H1 (cell line): Measurements from ENCODE around the gene UMPS. TPM values are rescaled to one million over a fixed set of nuclear protein-coding genes. Genes with fewer than 3 reads are reported as not detected.

Experiments used
- CTCF ChIA-PET: fragments of 300-600 bp; sonication (Branson Sonifier 250); formaldehyde crosslinking; loops from one replicate; lab custom pipeline; 2021; ENCODE audit not compliant: partially characterized antibody; lab: Charles Lee
- POLR2A ChIA-PET: fragments of 300-600 bp; sonication (Branson Sonifier 250); formaldehyde crosslinking; loops from one replicate; lab custom pipeline; 2021; ENCODE audit warnings: inconsistent platforms; ENCODE audit not compliant: partially characterized antibody; lab: Charles Lee
- DNase-seq, 2 experiments: peaks; one replicate each; pipeline versions ENCODE4 v3.0.0 to v3.0.0-alpha.2; 2010 to 2022; ENCODE audit warnings: low spot score in 2 of 2, low read depth in 1 of 2, mixed read lengths in 1 of 2
- FAIRE-seq: peaks from 2 replicates; lab custom pipeline; 2011; peaks lifted over from hg19 to GRCh38; lab: Jason Lieb, UNC
- H2AFZ ChIP-seq: 2 replicates; pipeline ENCODE4 v1.8.1; 2012; ENCODE audit warnings: low read length, inconsistent platforms
- H2AK5ac ChIP-seq: 2 replicates; pipeline ENCODE4 v1.6.1; 2013; ENCODE audit warnings: low read depth, low read length
- H2BK120ac ChIP-seq: replicated peaks from 2 replicates; pipeline ENCODE3; 2013; ENCODE audit warnings: low read depth, low read length, inconsistent platforms
- H2BK12ac ChIP-seq: 2 replicates; pipeline ENCODE4 v1.6.1; 2013; ENCODE audit warnings: low read depth, low read length
- H2BK15ac ChIP-seq: 2 replicates; pipeline ENCODE4 v1.6.1; 2013; ENCODE audit warnings: low read length
- H2BK20ac ChIP-seq: 2 replicates; pipeline ENCODE4 v1.6.1; 2013; ENCODE audit warnings: low read length
- H2BK5ac ChIP-seq: 2 replicates; pipeline ENCODE4 v1.6.1; 2013; ENCODE audit warnings: low read depth, low read length
- H3K14ac ChIP-seq: 2 replicates; pipeline ENCODE4 v1.6.1; 2013; ENCODE audit warnings: inconsistent platforms; ENCODE audit not compliant: insufficient read length
- H3K18ac ChIP-seq: 2 replicates; pipeline ENCODE4 v1.6.1; 2013; ENCODE audit warnings: low read length; ENCODE audit errors: extremely low read depth
- H3K23ac ChIP-seq: 2 replicates; pipeline ENCODE4 v1.6.1; 2013; ENCODE audit warnings: inconsistent platforms; ENCODE audit not compliant: insufficient read length
- H3K23me2 ChIP-seq: 2 replicates; pipeline ENCODE4 v1.6.1; 2013; ENCODE audit warnings: low read depth, low read length
- H3K27ac ChIP-seq: 2 replicates; pipeline ENCODE4 v1.6.1; 2011; ENCODE audit warnings: low read depth, low read length, inconsistent platforms
- H3K27me3 ChIP-seq, 4 experiments: replicated peaks in 1 of 4; 1 replicate in 1 of 4; 2 replicates in 3 of 4; pipeline versions ENCODE4 v1.6.1 to v1.8.1; 2011 to 2013; ENCODE audit warnings: low read length in 3 of 4, mild to moderate bottlenecking in 3 of 4, inconsistent platforms in 2 of 4, mixed read lengths in 2 of 4, moderate library complexity in 1 of 4; ENCODE audit not compliant: control insufficient read depth in 3 of 4, insufficient read depth in 3 of 4; ENCODE audit errors: extremely low read depth in 1 of 4
- H3K36me3 ChIP-seq, 4 experiments: 2 replicates each; pipeline versions ENCODE4 v1.6.1 to v1.8.1; 2011 to 2013; ENCODE audit warnings: mild to moderate bottlenecking in 4 of 4, low read length in 3 of 4, moderate library complexity in 2 of 4, control low read depth in 1 of 4, inconsistent platforms in 1 of 4; ENCODE audit not compliant: insufficient read depth in 4 of 4, control insufficient read depth in 2 of 4
- H3K4ac ChIP-seq: replicated peaks from 2 replicates; pipeline ENCODE3; 2013; ENCODE audit warnings: low read length, low read depth, mixed read lengths, inconsistent platforms; ENCODE audit not compliant: insufficient read length
- H3K4me1 ChIP-seq, 4 experiments: replicated peaks in 1 of 4; 1 replicate in 1 of 4; 2 replicates in 3 of 4; pipeline versions ENCODE4 v1.6.1 to v1.8.1; 2011 to 2013; ENCODE audit warnings: low read length in 3 of 4, inconsistent platforms in 2 of 4, mixed read lengths in 1 of 4; ENCODE audit not compliant: insufficient read depth in 4 of 4, control insufficient read depth in 3 of 4
- H3K4me2 ChIP-seq, 2 experiments: 2 replicates each; pipeline versions ENCODE4 v1.6.1 to v1.8.1; 2011 to 2013; ENCODE audit warnings: low read depth in 2 of 2, low read length in 2 of 2, control low read depth in 1 of 2, inconsistent platforms in 1 of 2, mild to moderate bottlenecking in 1 of 2; ENCODE audit not compliant: insufficient read depth in 1 of 2
- H3K4me3 ChIP-seq, 4 experiments: fragments of 200-600, 300-600 bp in 1 of 4; sonication (generic), shearing (Covaris generic), sonication (Bioruptor Twin) in 1 of 4; 2 replicates each; pipeline versions ENCODE4 v1.5.1 to v1.8.1; 2011 to 2016; ENCODE audit warnings: low read length in 4 of 4, low read depth in 3 of 4, control low read depth in 2 of 4, inconsistent platforms in 2 of 4, mild to moderate bottlenecking in 2 of 4, mixed read lengths in 1 of 4, moderate library complexity in 1 of 4; ENCODE audit not compliant: insufficient read depth in 2 of 4; ENCODE audit errors: extremely low read depth in 1 of 4
- H3K56ac ChIP-seq: replicated peaks from 2 replicates; pipeline ENCODE3; 2013; ENCODE audit warnings: low read depth, mild to moderate bottlenecking, mixed read lengths, low read length, inconsistent platforms; ENCODE audit not compliant: insufficient read length
- H3K79me1 ChIP-seq: 2 replicates; pipeline ENCODE4 v1.6.1; 2013; ENCODE audit warnings: low read depth, low read length, control low read depth
- H3K79me2 ChIP-seq, 2 experiments: 2 replicates each; pipeline versions ENCODE4 v1.6.1 to v1.8.1; 2012 to 2013; ENCODE audit warnings: low read length in 2 of 2, mild to moderate bottlenecking in 2 of 2, inconsistent platforms in 1 of 2; ENCODE audit not compliant: insufficient read depth in 2 of 2, control insufficient read depth in 1 of 2
- H3K9ac ChIP-seq, 4 experiments: replicated peaks in 1 of 4; 1 replicate in 1 of 4; 2 replicates in 3 of 4; pipeline versions ENCODE4 v1.6.1 to v1.8.1; 2011 to 2013; ENCODE audit warnings: low read depth in 3 of 4, low read length in 3 of 4, control low read depth in 2 of 4, mild to moderate bottlenecking in 2 of 4, moderate library complexity in 2 of 4, inconsistent platforms in 1 of 4; ENCODE audit errors: extremely low read depth in 1 of 4
- H3K9me3 ChIP-seq, 2 experiments: 2 replicates each; pipeline versions ENCODE4 v1.6.1 to v1.8.1; 2012 to 2013; ENCODE audit warnings: mild to moderate bottlenecking in 2 of 2, moderate library complexity in 2 of 2, control low read depth in 1 of 2, inconsistent platforms in 1 of 2, low read depth in 1 of 2, low read length in 1 of 2, mixed read lengths in 1 of 2; ENCODE audit not compliant: insufficient read depth in 2 of 2
- H4K20me1 ChIP-seq, 2 experiments: replicated peaks in 1 of 2; 2 replicates each; pipeline versions ENCODE3 to v1.8.1; 2011 to 2013; ENCODE audit warnings: inconsistent platforms in 2 of 2, low read length in 2 of 2, mild to moderate bottlenecking in 1 of 2; ENCODE audit not compliant: insufficient read depth in 2 of 2, control insufficient read depth in 1 of 2
- H4K5ac ChIP-seq: 2 replicates; pipeline ENCODE4 v1.6.1; 2013; ENCODE audit warnings: low read length, low read depth, mixed read lengths, inconsistent platforms; ENCODE audit not compliant: insufficient read length
- H4K8ac ChIP-seq: 2 replicates; pipeline ENCODE4 v1.8.0; 2013; ENCODE audit warnings: mild to moderate bottlenecking, moderate library complexity, low read length, inconsistent platforms; ENCODE audit not compliant: insufficient read depth; ENCODE audit errors: extremely low read depth
- H4K91ac ChIP-seq: replicated peaks from 2 replicates; pipeline ENCODE3; 2013; ENCODE audit warnings: low read length, mixed read lengths, inconsistent platforms; ENCODE audit not compliant: insufficient read length
- BACH1 ChIP-seq: IDR thresholded peaks from 2 replicates; pipeline ENCODE4 v1.6.1; 2012; ENCODE audit warnings: low read length, improper control_type of control experiment
- CBX8 ChIP-seq: fragments of 300-800, 300-1000 bp; sonication (generic); IDR thresholded peaks from 2 replicates; pipeline ENCODE4 v1.7.1; 2016; ENCODE audit warnings: low read depth, low read length, borderline replicate concordance
- CHD1 ChIP-seq: IDR thresholded peaks from 2 replicates; pipeline ENCODE4 v1.6.1; 2012; ENCODE audit warnings: low read depth, low read length, improper control_type of control experiment
- EZH2 ChIP-seq: fragments of 200-600 bp; sonication (generic); IDR thresholded peaks from 2 replicates; pipeline ENCODE4 v1.7.1; 2012; ENCODE audit warnings: low read depth, mild to moderate bottlenecking, moderate library complexity, low read length, inconsistent platforms; ENCODE audit not compliant: severe bottlenecking
- SIX5 ChIP-seq: IDR thresholded peaks from 2 replicates; pipeline ENCODE4 v1.6.1; 2011; ENCODE audit warnings: mild to moderate bottlenecking, low read depth, low read length
- SRF ChIP-seq: IDR thresholded peaks from 2 replicates; pipeline ENCODE4 v1.6.1; 2011; ENCODE audit warnings: mild to moderate bottlenecking, low read depth, low read length, moderate library complexity
- SUZ12 ChIP-seq: fragments of 200-600 bp; sonication (generic); IDR thresholded peaks from 2 replicates; pipeline ENCODE4 v1.6.1; 2012; ENCODE audit warnings: mild to moderate bottlenecking, inconsistent platforms, low read length, moderate library complexity, mixed read lengths
- TCF12 ChIP-seq: IDR thresholded peaks from 2 replicates; pipeline ENCODE4 v1.6.1; 2011; ENCODE audit warnings: low read depth, mild to moderate bottlenecking, low read length
- WGBS, 2 experiments: shearing (Covaris generic) in 1 of 2; methylation state at CpG; one replicate each; pipeline versions ENCODE4 v1.1.6 to v1.1.7; 2013 to 2015; ENCODE audit warnings: low lambda C conversion rate in 2 of 2, mixed read lengths in 2 of 2, inconsistent platforms in 1 of 2, low coverage in 1 of 2, missing lambda C conversion rate in 1 of 2; ENCODE audit not compliant: insufficient replicate concordance in 2 of 2, insufficient coverage in 1 of 2, insufficient read length in 1 of 2; ENCODE audit errors: extremely low coverage in 1 of 2, missing lambda C conversion rate in 1 of 2; 5-methylcytosine and 5-hydroxymethylcytosine counted together
- polyA plus RNA-seq, 7 experiments: library from polyadenylated mRNA; depleted of rRNA in 3 of 7; stranded (reverse) in 5 of 7; unstranded in 2 of 7; fragments of >200 nt in 5 of 7; fragments of 200-250 nt in 2 of 7; gene quantifications; 1 replicate in 5 of 7; 2 replicates in 1 of 7; 4 replicates in 1 of 7; pipeline versions ENCODE4 v1.2.1 to v1.2.3, GENCODE V29; 2011 to 2013; ENCODE audit warnings: missing spikeins in 2 of 7, mixed read lengths in 2 of 7
- total RNA-seq: library from RNA; stranded (reverse); fragmentation: NEBNext Ultra II Directional; extraction: Animal tissue kit (Norgen Biotek cat#: 25700); gene quantifications from 2 replicates; pipeline ENCODE4 v1.2.1, GENCODE V29; 2021

Gene UMPS
- total and polyA plus RNA-seq, 2 of the 8 experiments (the other 6 are each of a cell fraction or from before 2014, with no cell fraction given) = 32.8 to 59.0 TPM

DNA sequence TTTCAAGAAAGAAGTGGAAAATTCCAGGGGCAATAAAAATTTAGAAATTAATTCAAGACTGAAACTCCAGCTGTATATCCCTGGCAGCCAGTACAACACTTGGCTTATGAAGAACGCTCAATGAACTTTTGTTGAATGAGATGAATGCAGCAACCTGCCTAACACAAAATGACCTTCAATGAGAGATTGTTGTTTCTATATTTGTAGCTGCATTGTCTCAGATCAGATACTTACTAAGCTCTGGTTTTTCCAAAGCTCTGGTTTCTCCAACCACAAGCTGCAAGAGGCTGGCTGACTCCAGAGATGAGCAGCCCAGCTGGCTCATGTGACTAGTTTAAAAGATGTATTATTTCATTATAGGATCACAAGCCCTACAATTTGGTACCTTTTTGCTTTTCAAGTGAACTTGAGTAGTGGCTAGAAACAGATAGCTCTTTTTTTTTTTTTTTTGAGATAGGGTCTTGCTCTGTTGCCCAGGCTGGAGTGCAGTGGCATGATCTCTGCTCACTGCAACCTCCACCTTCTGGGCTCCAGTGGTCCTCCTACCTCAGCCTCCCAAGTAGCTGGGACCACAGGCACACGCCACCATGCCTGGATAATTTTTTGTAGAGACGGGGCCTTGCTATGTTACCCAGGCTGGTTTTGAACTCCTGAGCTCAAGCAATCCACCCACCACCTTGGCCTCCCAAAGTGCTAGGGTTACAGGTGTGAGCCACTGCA lies 57.4 kb downstream of the UMPS start:
- Histone ChIP-seq H3K27me3 (no peaks in the 10 kb centered on the region), H4K8ac (no peak overlapping the region), H2AK5ac (no peak overlapping the region), H2BK12ac (no peak overlapping the region), H3K4me1 (no peaks in the 10 kb centered on the region), H3K18ac (no peak overlapping the region), H3K23me2 (no peaks in the 10 kb centered on the region), H2BK15ac (no peak overlapping the region), H2BK20ac (no peak overlapping the region), H3K4ac (no peak overlapping the region), H3K56ac (no peak overlapping the region), H4K5ac (no peak overlapping the region), H2BK120ac (no peak overlapping the region), H3K27ac (no peak overlapping the region), H2AFZ (no peak overlapping the region), H3K79me2 (no peaks in the 10 kb centered on the region), H3K36me3 (peaks cover 0 to 13% (median under 1%) of the 10 kb centered on the region in 4 experiments; a peak in 2 of 8 replicates), H4K91ac (no peak overlapping the region), H3K9me3 (no peaks in the 10 kb centered on the region), H3K23ac (no peak overlapping the region), H3K4me2 (no peak overlapping the region), H3K14ac (no peak overlapping the region), H4K20me1 (peaks cover 0 to 2% of the 10 kb centered on the region in 2 experiments), H3K79me1 (peaks cover 3% of the 10 kb centered on the region; the same call in 1 of the 2 replicates), H3K4me3 (no peak overlapping the region), H3K9ac (no peak overlapping the region), H2BK5ac (no peak overlapping the region)
- ChIA-PET POLR2A (interaction anchor here (1.0 to 1.9 kb wide), 7 partner anchors 8 to 84 kb away, joined by 3 to 8 read pairs (median 4); no protein-coding TSS in a partner anchor), CTCF (interaction anchor here (0.5 to 4.0 kb wide), 27 partner anchors 9 to 1885 kb away, joined by 3 to 33 read pairs (median 5); partner anchors contain the start of gene UMPS)
- DNase-seq (no peak), FAIRE-seq (no peak)
- TF ChIP-seq SRF = no peak
- no peak for TF ChIP-seq TCF12
- TF ChIP-seq BACH1 = no peak
- TF ChIP-seq CBX8 = no peak
- TF ChIP-seq SIX5 = no peak
- no peak for TF ChIP-seq EZH2
- TF ChIP-seq SUZ12 = no peak
- TF ChIP-seq CHD1 = no peak
- WGBS, 2 experiments = 77% methylated on average over 2 of the region's 3 CpGs; no CpG with 5 or more reads in 1 of the 2 experiments
